ENCODE data around the gene ERMARD.

ERMARD gene

GRCh38 chr6:169751242-169752073 is at the start of gene ERMARD, which contains the start of gene DYNLT2:
Gene ERMARD, plus strand, starts transcription at chr6:169751622. Its CDS starts 36 bp downstream, at chr6:169751658.
Gene DYNLT2, minus strand, starts transcription at chr6:169751572. Its CDS starts 114 bp downstream, at chr6:169751458.
- DNase-seq, result peak; percentile 86

- DNase-seq, result peak; percentile 99
Measured at GRCh38 chr6:169701954-169702839, 49.2 kb upstream of the ERMARD start, which contains the start of the genes C6orf120 and WDR27. Gene C6orf120, plus strand, starts transcription at chr6:169702126. Its CDS starts 334 bp downstream, at chr6:169702460. Gene WDR27, minus strand, starts transcription at chr6:169702029. Its CDS starts 13,024 bp downstream, at chr6:169689005.

- no peak for DNase-seq
Measured at GRCh38 chr6:169702840-169703246, 48.6 kb upstream of the ERMARD start.

- no peak for DNase-seq
Measured at GRCh38 chr6:169707772-169708171, 43.6 kb upstream of the ERMARD start.

GRCh38 chr6:169709293-169709692 is 42.1 kb upstream of the ERMARD start:
- DNase-seq, result no peak

GRCh38 chr6:169710009-169710408 is 41.4 kb upstream of the ERMARD start:
- no peak for DNase-seq

- DNase-seq, result no peak
Measured at GRCh38 chr6:169714178-169714577, 37.2 kb upstream of the ERMARD start.

GRCh38 chr6:169714595-169714994 is 36.8 kb upstream of the ERMARD start:
- no peak for DNase-seq

GRCh38 chr6:169719117-169719516 is 32.3 kb upstream of the ERMARD start:
- DNase-seq, result no peak

- no peak for DNase-seq
Measured at GRCh38 chr6:169720207-169720855, 31.1 kb upstream of the ERMARD start.

GRCh38 chr6:169722362-169723199 is 28.8 kb upstream of the ERMARD start:
- peak; percentile 22 for DNase-seq

- peak; percentile 64 for DNase-seq
Measured at GRCh38 chr6:169723200-169723909, 28.1 kb upstream of the ERMARD start.

- DNase-seq, result peak; percentile 37
Measured at GRCh38 chr6:169723991-169724493, 27.4 kb upstream of the ERMARD start.

- peak; percentile 72 for DNase-seq
Measured at GRCh38 chr6:169724494-169725124, 26.8 kb upstream of the ERMARD start, which contains the start of gene PHF10. Gene PHF10, minus strand, starts transcription at chr6:169724500. Its CDS starts 569 bp downstream, at chr6:169723931.

- no peak for DNase-seq
Measured at GRCh38 chr6:169725125-169726048, 26.0 kb upstream of the ERMARD start.

GRCh38 chr6:169726049-169726400 is 25.4 kb upstream of the ERMARD start:
- DNase-seq, result no peak

GRCh38 chr6:169726963-169727362 is 24.5 kb upstream of the ERMARD start:
- DNase-seq, result no peak

GRCh38 chr6:169729961-169730360 is 21.5 kb upstream of the ERMARD start:
- no peak for DNase-seq

All from stimulated activated naive CD4-positive, alpha-beta T cell treated with Interleukin-2 at 50 U/mL for 16 hours (primary cell).